ENCODE data around the gene TADA2B. TPM values are rescaled to one million over a fixed set of nuclear protein-coding genes. Genes with fewer than 3 reads are reported as not detected.
"Not testable (repeated sequence)": the region's sequence is repeated elsewhere in the genome, so short reads cannot be mapped to it uniquely, and the experiment has no call there.

TADA2B gene
- total and polyA plus RNA-seq, 4 donors = 3.6 to 13.8 (median 12.6) TPM

DNA sequence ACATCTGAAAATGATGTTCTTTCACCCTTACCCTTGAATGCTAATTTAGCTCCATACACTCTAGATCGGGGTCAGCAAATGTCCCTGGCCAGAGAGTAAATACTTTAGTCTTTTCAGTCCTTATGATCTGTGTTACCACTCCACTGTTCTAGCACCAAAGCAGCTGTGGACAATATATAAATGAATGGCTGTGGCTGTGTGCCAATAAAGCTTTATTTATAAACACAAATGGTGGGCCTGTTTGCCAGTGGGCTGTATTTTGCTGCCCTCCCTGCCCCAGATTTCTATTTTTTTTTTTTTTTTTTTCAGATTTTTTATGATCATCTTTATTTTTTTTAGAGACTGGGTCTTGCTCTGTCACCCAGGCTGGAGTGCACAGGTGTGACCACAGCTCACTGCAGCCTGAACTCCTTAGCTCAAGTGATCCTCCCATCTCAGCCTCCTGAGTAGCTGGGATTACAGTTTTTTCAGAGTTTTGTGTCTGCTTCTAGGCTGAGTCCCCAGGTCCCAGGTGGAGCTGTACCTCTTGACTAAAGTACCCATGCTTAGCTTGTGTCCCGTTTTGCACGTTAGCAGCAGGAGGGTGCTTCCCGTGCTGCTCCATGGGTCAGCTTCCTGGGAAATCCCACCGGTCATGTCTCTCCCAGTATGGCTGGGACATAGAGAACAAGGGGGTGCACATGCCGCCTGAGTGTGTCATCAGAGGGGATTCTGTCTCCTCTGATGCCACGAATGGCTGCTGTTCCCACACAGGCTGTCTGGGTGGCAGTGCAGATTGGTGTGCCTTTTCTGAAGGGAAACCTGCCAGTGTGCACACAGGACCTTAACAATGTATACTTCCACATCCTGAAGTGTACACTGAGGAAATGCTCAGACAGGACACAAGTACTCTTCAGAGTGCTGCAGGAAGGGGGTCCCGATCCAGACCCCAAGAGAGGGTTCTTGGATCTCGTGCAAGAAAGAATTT, 40.7 kb downstream of the TADA2B start:
- peak overlapping the region; percentile 20 to 60 for H3K27ac ChIP-seq (ENCODE audit: low read depth in 1 of 2, low read length in 2 of 2)
- no peaks in the 10 kb centered on the region for H3K36me3 ChIP-seq (ENCODE audit: control insufficient read depth in 4 of 4, insufficient read depth in 3 of 4, low read depth in 1 of 4, low read length in 3 of 4)
- DNase-seq (ENCODE audit: low spot score) = no peak
- WGBS = 60% methylated on average over 9 of the region's 9 CpGs
- TF ChIP-seq, protein P1, sequence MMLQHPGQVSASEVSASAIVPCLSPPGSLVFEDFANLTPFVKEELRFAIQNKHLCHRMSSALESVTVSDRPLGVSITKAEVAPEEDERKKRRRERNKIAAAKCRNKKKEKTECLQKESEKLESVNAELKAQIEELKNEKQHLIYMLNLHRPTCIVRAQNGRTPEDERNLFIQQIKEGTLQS (IDR thresholded peaks at IDR 0.05) = no peak
- TF ChIP-seq, protein P2, sequence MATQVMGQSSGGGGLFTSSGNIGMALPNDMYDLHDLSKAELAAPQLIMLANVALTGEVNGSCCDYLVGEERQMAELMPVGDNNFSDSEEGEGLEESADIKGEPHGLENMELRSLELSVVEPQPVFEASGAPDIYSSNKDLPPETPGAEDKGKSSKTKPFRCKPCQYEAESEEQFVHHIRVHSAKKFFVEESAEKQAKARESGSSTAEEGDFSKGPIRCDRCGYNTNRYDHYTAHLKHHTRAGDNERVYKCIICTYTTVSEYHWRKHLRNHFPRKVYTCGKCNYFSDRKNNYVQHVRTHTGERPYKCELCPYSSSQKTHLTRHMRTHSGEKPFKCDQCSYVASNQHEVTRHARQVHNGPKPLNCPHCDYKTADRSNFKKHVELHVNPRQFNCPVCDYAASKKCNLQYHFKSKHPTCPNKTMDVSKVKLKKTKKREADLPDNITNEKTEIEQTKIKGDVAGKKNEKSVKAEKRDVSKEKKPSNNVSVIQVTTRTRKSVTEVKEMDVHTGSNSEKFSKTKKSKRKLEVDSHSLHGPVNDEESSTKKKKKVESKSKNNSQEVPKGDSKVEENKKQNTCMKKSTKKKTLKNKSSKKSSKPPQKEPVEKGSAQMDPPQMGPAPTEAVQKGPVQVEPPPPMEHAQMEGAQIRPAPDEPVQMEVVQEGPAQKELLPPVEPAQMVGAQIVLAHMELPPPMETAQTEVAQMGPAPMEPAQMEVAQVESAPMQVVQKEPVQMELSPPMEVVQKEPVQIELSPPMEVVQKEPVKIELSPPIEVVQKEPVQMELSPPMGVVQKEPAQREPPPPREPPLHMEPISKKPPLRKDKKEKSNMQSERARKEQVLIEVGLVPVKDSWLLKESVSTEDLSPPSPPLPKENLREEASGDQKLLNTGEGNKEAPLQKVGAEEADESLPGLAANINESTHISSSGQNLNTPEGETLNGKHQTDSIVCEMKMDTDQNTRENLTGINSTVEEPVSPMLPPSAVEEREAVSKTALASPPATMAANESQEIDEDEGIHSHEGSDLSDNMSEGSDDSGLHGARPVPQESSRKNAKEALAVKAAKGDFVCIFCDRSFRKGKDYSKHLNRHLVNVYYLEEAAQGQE (IDR thresholded peaks at IDR 0.05) = no peak
- TF ChIP-seq GABPA (IDR thresholded peaks at IDR 0.05 in 1 of 2, conservative IDR thresholded peaks at IDR 0.05 in 1 of 2) (no peak), RAD21 (IDR thresholded peaks at IDR 0.05) (no peak), YY1 (IDR thresholded peaks at IDR 0.05) (no peak), FOXA1 (IDR thresholded peaks at IDR 0.05) (no peak), NR2F2 (IDR thresholded peaks at IDR 0.05) (no peak), TAF1 (conservative IDR thresholded peaks at IDR 0.05) (no peak), FOXA2 (IDR thresholded peaks at IDR 0.05) (no peak), HNF4A (conservative IDR thresholded peaks at IDR 0.05) (no peak)
- TF ChIP-seq, protein P3, sequence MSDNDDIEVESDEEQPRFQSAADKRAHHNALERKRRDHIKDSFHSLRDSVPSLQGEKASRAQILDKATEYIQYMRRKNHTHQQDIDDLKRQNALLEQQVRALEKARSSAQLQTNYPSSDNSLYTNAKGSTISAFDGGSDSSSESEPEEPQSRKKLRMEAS (IDR thresholded peaks at IDR 0.05) = no peak
- TF ChIP-seq, protein P4, sequence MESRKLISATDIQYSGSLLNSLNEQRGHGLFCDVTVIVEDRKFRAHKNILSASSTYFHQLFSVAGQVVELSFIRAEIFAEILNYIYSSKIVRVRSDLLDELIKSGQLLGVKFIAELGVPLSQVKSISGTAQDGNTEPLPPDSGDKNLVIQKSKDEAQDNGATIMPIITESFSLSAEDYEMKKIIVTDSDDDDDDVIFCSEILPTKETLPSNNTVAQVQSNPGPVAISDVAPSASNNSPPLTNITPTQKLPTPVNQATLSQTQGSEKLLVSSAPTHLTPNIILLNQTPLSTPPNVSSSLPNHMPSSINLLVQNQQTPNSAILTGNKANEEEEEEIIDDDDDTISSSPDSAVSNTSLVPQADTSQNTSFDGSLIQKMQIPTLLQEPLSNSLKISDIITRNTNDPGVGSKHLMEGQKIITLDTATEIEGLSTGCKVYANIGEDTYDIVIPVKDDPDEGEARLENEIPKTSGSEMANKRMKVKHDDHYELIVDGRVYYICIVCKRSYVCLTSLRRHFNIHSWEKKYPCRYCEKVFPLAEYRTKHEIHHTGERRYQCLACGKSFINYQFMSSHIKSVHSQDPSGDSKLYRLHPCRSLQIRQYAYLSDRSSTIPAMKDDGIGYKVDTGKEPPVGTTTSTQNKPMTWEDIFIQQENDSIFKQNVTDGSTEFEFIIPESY (IDR thresholded peaks at IDR 0.05) = no peak
- H3K4me3 ChIP-seq (ENCODE audit: low read depth in 1 of 3, low read length in 3 of 3) = peak overlapping the region; percentile 35 to 47 (median 40)
- no peak overlapping the region for H3K9ac ChIP-seq (ENCODE audit: low read depth in 1 of 2, low read length in 2 of 2)
- H3K27me3 ChIP-seq (ENCODE audit: control insufficient read depth in 4 of 4, insufficient read depth in 4 of 4, low read length in 3 of 4) = no peaks in the 10 kb centered on the region
- H3K9me3 ChIP-seq (ENCODE audit: control insufficient read depth in 4 of 4, low read length in 3 of 4) = no peaks in the 10 kb centered on the region
- H3K4me1 ChIP-seq (ENCODE audit: control insufficient read depth in 4 of 4, insufficient read depth in 4 of 4, low read length in 3 of 4) = peaks cover 0 to 19% (median 2%) of the 10 kb centered on the region in 4 donors

DNA sequence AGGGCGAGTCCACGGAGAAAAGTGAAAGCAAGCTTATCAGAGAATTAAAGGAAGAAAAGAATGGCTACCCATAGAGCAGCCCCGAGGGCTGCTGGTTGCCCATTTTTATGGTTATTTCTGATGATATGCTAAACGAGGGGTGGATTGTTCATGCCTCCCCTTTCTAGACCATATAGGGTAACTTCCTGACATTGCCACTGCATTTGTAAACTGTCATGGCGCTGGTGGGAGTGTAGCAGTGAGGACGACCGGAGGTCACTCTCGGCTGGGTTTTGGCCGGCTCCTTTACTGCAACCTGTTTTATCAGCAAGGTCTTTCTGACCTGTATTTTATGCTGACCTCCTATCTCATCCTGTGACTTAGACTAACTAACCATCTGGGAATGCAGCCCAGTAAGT, 41.4 kb downstream of the TADA2B start:
- H3K27me3 ChIP-seq (ENCODE audit: control insufficient read depth in 4 of 4, insufficient read depth in 4 of 4, low read length in 3 of 4); H3K9ac ChIP-seq (ENCODE audit: low read depth in 1 of 2, low read length in 2 of 2); DNase-seq (ENCODE audit: low spot score); H3K9me3 ChIP-seq (ENCODE audit: control insufficient read depth in 4 of 4, low read length in 3 of 4); H3K36me3 ChIP-seq (ENCODE audit: control insufficient read depth in 4 of 4, insufficient read depth in 3 of 4, low read depth in 1 of 4, low read length in 3 of 4): not testable (repeated sequence)
- TF ChIP-seq HNF4A (conservative IDR thresholded peaks at IDR 0.05) (peak in 1 of 2 donors; percentile 22), RXRA (IDR thresholded peaks at IDR 0.05) (peak; percentile 19 to 28), YY1 (IDR thresholded peaks at IDR 0.05) (peak; percentile 93)
- WGBS = 31% methylated on average over 9 of the region's 9 CpGs
- peak overlapping the region; percentile 35 to 47 (median 40) for H3K4me3 ChIP-seq (ENCODE audit: low read depth in 1 of 3, low read length in 3 of 3)
- H3K4me1 ChIP-seq (ENCODE audit: control insufficient read depth in 4 of 4, insufficient read depth in 4 of 4, low read length in 3 of 4) = peaks cover 0 to 21% (median 2%) of the 10 kb centered on the region in 4 donors
- peak overlapping the region; percentile 20 to 60 for H3K27ac ChIP-seq (ENCODE audit: low read depth in 1 of 2, low read length in 2 of 2)
